ENCODE measurements around the gene MOAP1. TPM values are rescaled to one million over a fixed set of nuclear protein-coding genes. Genes with fewer than 3 reads are reported as not detected.
"Not testable (repeated sequence)": the region's sequence is repeated elsewhere in the genome, so short reads cannot be mapped to it uniquely, and the experiment has no call there.

The MOAP1 gene
- total and polyA plus RNA-seq, 2 of the 8 experiments (the other 6 are each of a cell fraction or from before 2014, with no cell fraction given), result 18.3 to 20.1 TPM

DNA sequence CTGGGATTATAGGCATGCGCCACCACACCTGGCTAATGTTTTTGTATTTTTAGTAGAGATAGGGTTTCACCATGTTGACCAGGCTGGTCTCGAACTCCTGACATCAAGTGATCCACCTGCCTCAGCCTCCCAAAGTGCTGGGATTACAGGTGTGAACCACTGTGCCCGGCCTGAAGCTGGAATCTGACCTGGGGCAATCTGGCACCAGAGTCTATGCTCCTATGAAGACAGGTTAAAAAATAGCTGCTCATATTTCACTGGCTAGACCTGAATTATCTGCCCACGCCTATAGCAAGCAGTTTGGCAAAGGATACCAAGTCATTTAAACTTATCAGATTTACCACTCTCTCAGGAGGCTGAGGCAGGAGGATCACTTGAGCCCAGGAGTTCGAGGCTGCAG, 10.0 kb downstream of the MOAP1 start:
- H2BK15ac ChIP-seq (ENCODE audit: low read length); H3K79me1 ChIP-seq (ENCODE audit: low read depth, low read length); H4K91ac ChIP-seq (replicated peaks; ENCODE audit: insufficient read length, low read length); H3K23me2 ChIP-seq (ENCODE audit: low read depth, low read length); H3K4ac ChIP-seq (replicated peaks; ENCODE audit: insufficient read length, low read depth, low read length); H2BK5ac ChIP-seq (ENCODE audit: low read depth, low read length); H2BK120ac ChIP-seq (replicated peaks; ENCODE audit: low read depth, low read length); H3K36me3 ChIP-seq (ENCODE audit: control insufficient read depth in 2 of 4, insufficient read depth in 4 of 4, low read length in 3 of 4); H3K9ac ChIP-seq (replicated peaks in 1 of 4; ENCODE audit: extremely low read depth in 1 of 4, low read depth in 3 of 4, low read length in 3 of 4); H3K4me1 ChIP-seq (replicated peaks in 1 of 4; ENCODE audit: control insufficient read depth in 3 of 4, insufficient read depth in 4 of 4, low read length in 3 of 4); H3K18ac ChIP-seq (ENCODE audit: extremely low read depth, low read length); H3K4me3 ChIP-seq (ENCODE audit: extremely low read depth in 1 of 4, insufficient read depth in 2 of 4, low read depth in 3 of 4, low read length in 4 of 4); H2AFZ ChIP-seq (ENCODE audit: low read length); H2BK20ac ChIP-seq (ENCODE audit: low read length); H3K14ac ChIP-seq (ENCODE audit: insufficient read length); FAIRE-seq; H3K23ac ChIP-seq (ENCODE audit: insufficient read length); H3K27me3 ChIP-seq (replicated peaks in 1 of 4; ENCODE audit: control insufficient read depth in 3 of 4, extremely low read depth in 1 of 4, insufficient read depth in 3 of 4, low read length in 3 of 4); H3K4me2 ChIP-seq (ENCODE audit: insufficient read depth in 1 of 2, low read depth in 2 of 2, low read length in 2 of 2); H3K79me2 ChIP-seq (ENCODE audit: control insufficient read depth in 1 of 2, insufficient read depth in 2 of 2, low read length in 2 of 2); H3K9me3 ChIP-seq (ENCODE audit: insufficient read depth in 2 of 2, low read depth in 1 of 2, low read length in 1 of 2); DNase-seq (ENCODE audit: low read depth in 1 of 2, low spot score in 2 of 2); H2AK5ac ChIP-seq (ENCODE audit: low read depth, low read length); H3K56ac ChIP-seq (replicated peaks; ENCODE audit: insufficient read length, low read depth, low read length); H3K27ac ChIP-seq (ENCODE audit: low read depth, low read length); H4K20me1 ChIP-seq (replicated peaks in 1 of 2; ENCODE audit: control insufficient read depth in 1 of 2, insufficient read depth in 2 of 2, low read length in 2 of 2); H2BK12ac ChIP-seq (ENCODE audit: low read depth, low read length); H4K5ac ChIP-seq (ENCODE audit: insufficient read length, low read depth, low read length); H4K8ac ChIP-seq (ENCODE audit: extremely low read depth, insufficient read depth, low read length): not testable (repeated sequence)
- POLR2A ChIA-PET (ENCODE audit: partially characterized antibody), result interaction anchor here (0.7 kb wide), 1 partner anchor 285 kb away, joined by 3 read pairs; no protein-coding TSS in a partner anchor
- CTCF ChIA-PET (ENCODE audit: partially characterized antibody), result interaction anchor here (0.6 to 11.0 kb wide), 6 partner anchors 14 to 1778 kb away, joined by 3 to 48 read pairs (median 6); no protein-coding TSS in a partner anchor
- WGBS, 2 experiments (ENCODE audit: extremely low coverage in 1 of 2, insufficient coverage in 1 of 2, insufficient read length in 1 of 2, insufficient replicate concordance in 2 of 2, low coverage in 1 of 2, low lambda C conversion rate in 2 of 2, missing lambda C conversion rate in 1 of 2), result 90% methylated on average over 5 of the region's 5 CpGs; no CpG with 5 or more reads in 1 of the 2 experiments
